ENCODE measurements around the gene ANXA4.

ANXA4 gene

GRCh38 chr2:69741575-69742321 lies at the start of gene ANXA4:
ANXA4 (plus strand) TSS chr2:69742134; CDS start chr2:69781566, 39,432 bp downstream.
- DNase-seq: no peak

DNA sequence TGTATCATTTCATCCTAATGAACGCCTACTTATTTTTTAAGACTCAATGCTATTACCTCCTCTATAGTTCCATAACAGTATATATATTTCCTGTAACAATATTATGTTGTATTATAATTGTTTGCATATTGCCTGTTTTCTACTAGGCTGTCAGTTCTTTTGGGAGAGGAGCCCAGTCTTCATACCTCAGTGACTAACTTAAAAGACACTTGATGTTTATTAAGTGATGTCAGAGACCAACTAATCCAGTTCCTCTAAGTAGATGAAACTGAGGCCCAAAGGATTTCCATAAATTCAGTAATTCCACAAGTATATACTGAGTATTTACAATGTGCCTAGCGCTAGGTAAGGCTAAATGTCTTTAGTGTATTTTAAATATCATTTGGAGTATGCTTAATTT lies 49.5 kb upstream of the ANXA4 start:
- DNase-seq: no peak

DNA sequence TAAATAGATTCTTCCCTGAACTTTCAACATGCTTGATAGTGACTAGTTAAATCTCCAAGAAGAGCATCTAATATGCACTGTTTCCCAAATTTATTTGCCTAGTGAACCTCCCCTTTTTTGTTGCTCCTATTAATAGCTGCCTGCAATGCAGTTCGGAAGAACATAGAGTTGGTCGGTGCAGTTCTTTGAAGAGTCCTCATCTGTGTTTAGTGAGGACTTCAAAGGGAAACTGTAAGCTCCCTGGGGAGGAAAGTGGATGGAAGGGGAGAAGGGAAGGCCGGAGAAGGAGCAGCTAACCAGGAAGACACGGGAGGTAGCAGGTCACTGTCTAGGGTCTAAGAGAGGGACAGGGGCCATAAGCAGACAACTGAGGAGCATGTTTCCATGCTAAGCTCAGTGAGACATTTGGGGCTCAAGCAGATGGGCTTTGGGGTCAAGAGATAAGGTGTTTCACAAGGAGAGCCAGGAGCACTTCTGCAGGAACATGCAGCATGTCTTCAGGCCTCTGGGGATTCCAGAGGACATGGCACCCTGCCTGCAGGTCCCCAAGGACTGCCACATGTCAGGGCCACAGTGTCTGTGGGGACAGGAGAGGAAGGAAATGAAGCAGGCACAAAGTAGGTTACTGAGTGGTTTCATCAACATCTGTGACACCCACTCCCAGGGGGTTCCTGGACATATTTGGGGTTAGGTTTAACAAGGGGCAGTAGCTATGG lies 48.7 kb upstream of the ANXA4 start:
- DNase-seq: no peak

DNA sequence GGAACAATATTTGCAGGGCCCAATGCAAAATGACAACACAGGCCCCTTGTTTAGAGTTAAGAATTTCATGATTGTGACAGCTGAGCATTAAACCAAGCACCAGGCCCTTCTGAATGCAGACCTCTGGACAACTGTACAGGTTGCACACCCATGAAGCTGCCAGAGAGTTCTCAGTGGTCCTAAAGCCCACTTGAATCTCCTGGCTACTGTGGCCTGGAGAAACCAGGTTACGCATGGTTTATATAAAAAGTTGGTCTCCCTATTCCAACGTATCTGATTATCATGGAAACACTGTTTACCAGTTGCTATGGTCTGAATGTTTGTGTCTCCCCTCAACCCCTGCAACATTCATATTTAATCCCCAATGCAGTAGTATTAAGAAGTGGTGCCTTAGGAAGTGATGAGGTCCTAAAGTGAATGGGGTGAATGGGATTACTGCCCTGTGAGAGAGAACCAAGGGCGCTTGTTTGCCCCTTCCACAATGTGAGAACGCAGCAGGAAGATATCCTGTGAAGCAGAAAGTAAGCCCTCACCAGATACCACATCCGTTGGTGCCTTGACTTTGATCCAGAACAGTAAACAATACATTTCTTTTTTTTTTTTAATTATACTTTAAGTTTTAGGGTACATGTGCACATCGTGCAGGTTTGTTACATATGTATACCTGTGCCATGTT lies 48.0 kb upstream of the ANXA4 start:
- no peak for DNase-seq

DNA sequence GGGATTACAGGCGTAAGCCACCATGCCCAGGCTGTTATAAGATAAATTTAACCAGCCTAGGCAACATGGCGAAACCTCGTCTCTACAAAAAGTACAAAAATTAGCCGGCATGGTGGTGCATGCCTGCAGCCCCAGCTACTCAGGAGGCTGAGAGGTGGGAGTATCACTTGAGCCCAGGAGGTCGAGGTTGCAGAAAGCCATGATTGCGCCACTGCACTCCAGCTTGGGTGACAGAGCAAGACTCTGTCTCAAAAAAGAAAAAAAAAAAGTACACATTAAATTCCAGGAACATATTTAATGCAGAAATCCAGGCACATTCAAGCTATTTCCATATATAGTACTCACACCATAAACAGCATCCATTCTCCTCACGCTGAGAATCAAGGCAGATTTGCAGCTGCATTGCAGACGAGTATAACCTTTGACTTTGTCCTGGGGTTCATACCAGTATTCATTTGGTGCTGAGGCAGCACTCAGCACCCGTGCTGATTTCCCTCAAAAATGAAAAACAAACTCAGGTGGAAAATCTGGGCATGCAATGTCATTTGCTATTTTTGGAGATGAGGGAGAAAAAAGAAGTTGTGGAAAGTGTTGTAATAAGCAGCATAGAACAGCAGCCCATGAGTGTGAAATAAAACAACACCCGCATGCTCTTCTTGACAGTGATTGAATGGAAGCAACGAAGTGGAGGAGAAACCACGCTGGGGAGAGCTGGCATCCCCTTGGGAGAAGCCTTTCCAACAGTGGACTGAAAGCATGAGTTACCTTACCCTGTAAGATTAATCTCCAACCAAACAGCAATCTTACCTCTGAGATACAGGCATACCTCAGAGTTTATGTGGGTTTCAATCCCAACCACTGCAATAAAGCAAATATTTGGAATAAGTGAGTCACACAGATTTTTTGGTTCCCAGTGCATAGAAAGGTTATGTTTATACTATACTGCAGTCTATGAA lies 46.8 kb upstream of the ANXA4 start:
- DNase-seq: no peak

- no peak for DNase-seq
These were observed 46.1 kb upstream of the ANXA4 start for GRCh38 chr2:69695850-69696216.

DNA sequence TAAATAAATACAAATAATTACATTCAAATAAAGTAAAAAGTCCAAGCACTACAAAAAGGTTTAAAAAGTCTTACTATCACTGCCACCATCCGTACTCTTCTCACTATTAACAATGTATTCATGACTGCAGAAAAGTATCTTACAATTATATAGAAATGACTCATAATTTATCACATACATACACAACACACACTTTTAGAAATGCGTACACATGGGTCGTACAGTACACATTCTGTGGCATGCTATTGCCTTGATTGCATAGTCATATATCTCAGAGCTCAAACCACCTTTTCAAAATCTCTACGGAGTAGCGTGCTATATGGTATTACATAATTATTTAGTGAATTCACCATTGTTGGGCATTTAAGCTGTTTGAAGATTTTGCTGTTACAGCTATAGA lies 41.6 kb upstream of the ANXA4 start:
- no peak for DNase-seq

- no peak for DNase-seq
These were observed 40.6 kb upstream of the ANXA4 start for GRCh38 chr2:69701100-69701945.

DNA sequence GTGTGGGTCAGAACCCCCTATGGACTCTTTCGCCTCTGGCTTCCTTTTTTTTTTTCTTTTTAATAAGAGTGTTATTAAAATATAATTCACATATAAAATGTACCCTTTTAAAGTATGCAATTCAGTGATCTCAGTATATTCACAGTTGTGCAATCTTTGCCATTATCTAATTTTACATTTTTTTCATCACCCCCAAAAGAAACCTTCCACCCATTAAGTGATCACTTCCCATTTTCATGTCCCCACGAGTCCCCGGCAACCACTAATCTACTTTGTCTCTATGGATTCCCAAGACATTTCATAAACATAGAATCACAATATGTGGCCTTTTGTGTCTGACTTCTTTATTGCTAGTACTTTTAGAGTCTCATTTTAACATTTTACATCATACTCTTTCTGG lies 38.7 kb upstream of the ANXA4 start:
- no peak for DNase-seq

DNA sequence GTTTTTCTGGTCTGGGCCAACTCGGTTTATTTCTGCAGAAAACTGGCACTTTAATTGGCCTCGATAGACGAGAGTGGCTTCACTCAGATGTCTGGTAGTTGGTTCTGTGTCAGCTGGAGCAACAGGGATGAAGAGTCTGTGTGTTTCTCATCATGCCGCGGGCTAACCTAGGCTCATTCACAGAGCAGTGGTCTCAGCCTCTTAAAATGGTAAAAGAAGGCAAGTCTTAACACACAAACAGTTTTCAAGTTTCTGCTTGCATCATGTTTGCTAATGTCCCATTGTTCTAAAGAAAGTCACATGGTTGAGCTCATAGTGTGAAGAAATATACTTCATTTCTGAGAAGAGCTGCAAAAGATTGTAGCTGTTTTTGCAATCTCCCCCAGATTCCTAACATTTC lies 37.5 kb upstream of the ANXA4 start:
- DNase-seq: no peak

- no peak for DNase-seq
These were observed 32.6 kb upstream of the ANXA4 start for GRCh38 chr2:69709290-69709689.

DNA sequence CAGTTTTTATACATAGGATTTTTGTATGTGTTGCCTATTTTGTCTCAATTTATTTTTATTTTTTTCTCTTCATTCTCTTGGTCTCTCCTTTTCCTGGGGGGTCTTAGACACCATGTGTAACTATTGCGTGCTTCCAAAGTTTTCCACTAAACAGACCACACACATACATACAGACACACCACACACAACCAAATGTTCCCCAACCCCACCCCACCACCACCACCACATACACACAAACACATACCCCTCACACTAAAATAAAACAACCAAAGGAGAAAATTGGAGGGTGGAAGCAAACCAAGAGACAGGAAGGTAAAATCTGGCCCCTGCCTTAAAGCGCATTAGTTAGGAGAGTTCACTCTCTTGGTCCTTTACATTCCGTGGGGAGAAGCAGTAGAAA lies 30.0 kb upstream of the ANXA4 start:
- DNase-seq: no peak

GRCh38 chr2:69714024-69714423 lies 27.9 kb upstream of the ANXA4 start:
- no peak for DNase-seq

GRCh38 chr2:69714539-69715220 lies 27.3 kb upstream of the ANXA4 start:
- DNase-seq: peak; percentile 0

DNA sequence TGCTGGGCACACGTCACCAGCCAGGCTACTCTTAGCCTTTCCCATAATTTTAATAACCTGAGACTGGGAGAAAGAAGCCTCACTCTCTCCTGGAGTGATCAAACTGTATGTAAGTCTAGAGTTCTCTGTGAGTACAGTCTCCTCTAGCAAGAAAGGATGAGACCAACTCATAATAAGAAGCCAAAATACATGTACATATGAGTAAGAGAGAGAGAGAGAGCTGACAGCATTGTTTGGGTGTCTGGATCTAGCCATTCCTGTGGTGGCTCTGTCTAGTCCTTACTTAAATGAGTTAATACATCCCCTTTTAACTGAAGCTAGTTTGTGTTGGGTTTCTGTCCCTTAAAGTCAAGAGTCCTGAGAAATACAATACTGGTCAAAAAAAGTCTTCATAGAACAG lies 26.0 kb upstream of the ANXA4 start:
- DNase-seq: no peak

GRCh38 chr2:69716555-69717120 lies 25.3 kb upstream of the ANXA4 start:
- DNase-seq: no peak

- DNase-seq: no peak
These were observed 24.7 kb upstream of the ANXA4 start for GRCh38 chr2:69717186-69717585.

DNA sequence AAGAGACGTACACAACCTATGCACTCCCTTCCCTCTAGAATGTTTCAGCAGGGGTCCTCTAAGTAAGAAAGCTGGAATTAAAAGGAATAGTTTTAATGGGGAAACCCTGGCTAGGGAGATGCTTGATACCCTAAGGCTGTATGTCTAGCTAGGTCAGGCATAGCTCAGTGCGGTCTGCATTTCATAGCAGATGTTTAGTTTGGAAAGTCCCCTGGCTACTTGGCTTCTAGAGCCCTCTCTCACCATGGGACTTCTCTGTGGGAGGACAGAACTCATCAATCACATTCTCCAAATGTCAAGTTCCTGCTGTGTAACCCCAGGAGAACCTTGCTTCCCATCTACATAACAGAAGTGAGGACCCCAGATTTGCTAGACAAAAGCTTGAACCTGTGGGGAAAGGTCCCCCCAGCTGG lies 24.1 kb upstream of the ANXA4 start:
- no peak for DNase-seq

DNA sequence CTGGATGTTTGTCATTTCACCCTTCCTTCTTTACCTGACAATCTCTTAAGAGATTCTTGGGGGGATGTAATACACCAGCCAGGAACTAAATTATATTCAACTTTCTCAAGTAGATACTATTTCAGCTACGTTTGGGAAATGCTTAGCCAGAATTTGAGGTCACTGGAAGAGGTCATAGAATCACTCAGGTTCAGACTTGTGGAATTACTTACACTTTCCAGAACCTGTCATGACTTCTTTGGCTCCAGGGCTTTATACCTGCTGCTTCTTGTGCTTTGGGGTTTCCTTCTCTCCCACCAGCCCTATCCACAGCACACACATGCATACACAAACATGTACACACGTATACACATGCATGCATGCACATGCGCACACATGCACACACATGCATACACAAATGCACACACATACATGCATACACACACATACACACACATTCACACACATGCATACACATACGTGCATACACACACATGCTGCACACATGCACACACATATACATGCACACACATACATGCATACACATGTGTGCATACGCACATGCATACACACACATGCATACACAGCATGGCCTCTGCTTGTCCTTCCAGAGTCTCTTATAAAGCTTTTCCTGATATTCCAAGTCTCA lies 23.5 kb upstream of the ANXA4 start:
- DNase-seq: no peak

GRCh38 chr2:69720404-69720803 lies 21.5 kb upstream of the ANXA4 start:
- no peak for DNase-seq

DNA sequence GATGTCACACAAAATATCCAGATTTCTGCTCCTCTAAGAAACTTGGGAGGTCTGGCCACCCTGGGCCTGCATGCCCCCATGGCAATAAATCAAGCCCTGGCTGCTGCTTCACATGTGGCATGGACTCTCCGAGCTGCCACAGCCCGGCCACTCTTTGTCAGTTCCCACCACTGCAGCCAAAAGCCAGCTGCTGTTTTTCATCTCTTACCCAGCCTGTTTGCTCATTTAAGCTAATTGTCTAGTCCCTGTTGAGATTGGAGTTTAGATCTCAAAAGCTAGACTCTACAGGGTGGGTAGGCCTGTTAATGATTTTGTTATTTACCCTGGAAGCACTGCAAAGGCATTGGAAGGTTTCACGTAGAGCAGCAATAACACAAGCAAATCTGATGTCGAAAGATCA lies 20.9 kb upstream of the ANXA4 start:
- DNase-seq: no peak

Measured in SHP77 treated with DMSO at 0.1 percent for 48 hours (cell line).